HG03097 (cell line): ENCODE results near the gene UBE2K.
A peak's percentile ranks its signal among the peaks of the same experiment; 100 is the strongest.
"Not testable (repeated sequence)": the region's sequence is repeated elsewhere in the genome, so short reads cannot be mapped to it uniquely, and the experiment has no call there.

Experiments used
- ATAC-seq: cut with Tn5 transposase; IDR thresholded peaks from one replicate; pipeline ENCODE4 v1.9.1; 2021; ENCODE audit not compliant: unreplicated experiment, low FRiP score

UBE2K gene

GRCh38 chr4:39687014-39687413 lies 10.9 kb upstream of the UBE2K start:
- ATAC-seq = no peak

- ATAC-seq = no peak
Measured at GRCh38 chr4:39689970-39690369, 8.0 kb upstream of the UBE2K start.

DNA sequence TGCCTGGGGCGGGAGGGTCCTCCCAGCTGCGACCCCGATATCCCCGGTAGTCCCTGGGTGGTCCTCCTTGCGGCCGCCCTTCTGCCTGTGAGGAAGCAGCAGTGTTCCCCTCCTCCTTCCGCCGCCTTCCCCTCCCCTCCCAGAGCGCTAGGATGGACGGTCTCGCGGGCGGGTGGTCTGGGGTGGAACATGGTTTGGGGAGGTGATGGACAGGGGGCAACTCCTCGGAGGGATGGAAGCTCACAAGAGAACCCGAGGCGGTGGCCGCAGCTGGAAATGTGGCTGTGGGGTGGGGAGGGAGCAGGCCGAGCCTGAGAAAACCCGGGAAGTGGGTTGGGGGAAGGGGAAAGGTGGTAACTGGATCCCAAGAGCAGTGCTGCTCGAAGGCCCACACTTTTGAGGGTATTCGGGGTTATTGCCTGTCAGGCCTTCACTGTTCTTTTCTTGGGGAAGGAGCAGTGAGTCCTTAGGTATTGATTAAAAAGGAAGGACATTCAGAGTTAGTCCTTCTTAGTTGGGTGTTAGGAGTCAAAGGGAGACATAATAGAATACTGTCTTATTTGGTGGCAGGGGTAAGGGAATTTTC lies 581 bp downstream of the UBE2K start:
- peak; percentile 31 for ATAC-seq

DNA sequence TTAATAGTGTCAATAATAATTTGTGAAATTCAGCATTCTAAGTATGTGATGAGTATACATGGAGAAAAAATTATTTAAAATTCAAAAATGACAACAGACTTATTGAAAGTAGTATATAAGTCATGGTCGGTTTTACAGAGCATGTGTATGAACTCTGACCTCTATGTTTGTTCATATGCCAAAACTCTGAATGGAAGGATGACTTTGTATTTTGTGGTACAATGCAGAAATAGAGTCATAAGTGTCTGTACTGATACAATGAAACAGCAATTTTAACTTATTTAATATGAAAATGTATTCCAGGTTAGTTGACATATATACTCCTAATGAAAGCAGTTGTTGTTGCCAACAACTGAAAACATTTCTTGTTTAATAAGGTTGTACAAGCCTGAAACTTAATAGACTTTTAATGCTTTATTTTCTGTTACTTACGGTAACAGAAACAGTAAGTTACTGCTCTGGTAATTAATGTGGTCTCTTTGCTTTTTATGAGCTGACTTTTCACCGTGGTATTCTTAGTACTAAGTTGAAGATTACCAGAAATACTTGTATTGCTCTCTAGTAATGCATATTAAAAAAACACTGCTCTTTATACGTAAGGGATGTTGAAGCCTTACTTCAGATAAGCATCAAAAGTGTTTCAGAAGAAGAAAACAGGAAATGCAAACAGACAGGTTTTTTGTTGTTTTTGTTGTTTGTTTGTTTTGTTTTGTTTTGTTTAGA lies 1.9 kb downstream of the UBE2K start:
- ATAC-seq = no peak

DNA sequence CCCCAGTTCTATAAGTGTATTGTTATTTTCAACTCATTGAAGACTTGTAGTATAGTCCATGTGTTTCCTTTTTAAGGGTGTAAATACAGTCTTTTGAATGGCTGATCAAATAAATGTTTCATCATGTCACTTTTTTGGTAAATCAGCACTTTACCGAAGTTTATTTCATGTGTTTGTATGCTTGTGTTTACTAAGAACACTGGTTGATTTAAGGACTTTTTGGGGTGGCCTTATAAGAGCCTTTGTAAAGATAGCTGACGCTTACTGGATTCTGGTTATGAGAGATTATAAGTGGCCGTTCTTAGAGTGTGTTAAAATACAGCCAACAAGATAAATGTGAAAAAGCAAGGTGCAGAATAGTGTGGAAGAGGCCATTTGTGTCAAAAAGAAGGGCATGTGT lies 2.6 kb downstream of the UBE2K start:
- ATAC-seq = no peak

DNA sequence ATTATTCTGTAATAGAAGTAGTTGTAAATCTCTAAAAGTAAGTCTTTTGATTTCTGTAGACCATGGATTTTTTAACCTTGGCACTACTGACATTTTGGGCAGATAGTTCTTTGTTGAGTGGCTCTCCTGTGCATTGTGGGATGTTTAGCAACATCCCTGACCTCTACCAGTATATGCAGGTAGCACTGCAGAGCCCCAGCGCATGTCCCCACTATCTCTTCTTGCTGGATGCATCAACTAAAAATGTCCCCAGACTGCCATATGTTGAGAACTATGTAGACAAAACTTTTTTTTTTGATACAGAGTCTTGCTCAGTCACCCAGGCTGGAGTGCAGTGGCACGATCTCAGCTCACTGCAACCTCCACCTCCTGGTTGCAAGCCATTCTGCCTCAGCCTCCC lies 4.8 kb downstream of the UBE2K start:
- ATAC-seq = no peak

GRCh38 chr4:39704789-39705188 lies 6.9 kb downstream of the UBE2K start:
- ATAC-seq = not testable (repeated sequence)

GRCh38 chr4:39706334-39706733 lies 8.4 kb downstream of the UBE2K start:
- no peak for ATAC-seq

DNA sequence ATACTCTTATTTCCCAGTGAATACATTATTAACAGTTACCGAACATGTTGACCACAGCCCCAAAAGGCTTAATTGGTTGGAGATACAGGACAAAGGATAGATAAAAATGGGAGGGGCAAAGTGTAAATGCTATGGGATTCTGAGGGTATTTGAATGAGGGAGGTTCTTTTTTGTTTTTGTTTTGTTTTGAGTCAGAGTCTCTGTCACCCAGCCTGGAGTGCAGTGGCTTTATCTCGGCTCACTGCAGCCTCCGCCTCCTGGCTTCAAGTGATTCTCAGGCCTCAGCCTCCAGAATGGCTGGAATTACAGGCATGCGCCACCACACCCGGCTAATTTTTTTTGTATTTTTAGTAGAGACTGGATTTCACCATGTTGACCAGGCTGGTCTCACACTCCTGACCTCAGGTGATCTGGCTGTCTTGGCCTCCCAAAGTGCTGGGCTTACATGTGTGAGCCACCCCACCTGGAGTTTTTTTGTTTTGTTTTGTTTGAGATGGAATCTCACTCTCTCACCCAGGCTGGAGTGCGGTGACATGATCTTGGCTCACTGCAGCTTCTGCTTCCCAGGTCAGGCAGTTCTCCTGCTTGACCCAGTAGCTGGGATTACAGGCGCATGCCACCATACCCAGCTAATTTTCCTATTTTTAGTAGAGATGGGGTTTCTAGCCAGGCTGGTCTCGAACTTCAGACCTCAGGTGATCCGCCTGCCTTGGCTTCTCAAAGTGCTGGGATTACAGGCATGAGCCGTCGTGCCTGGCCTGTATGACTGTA lies 9.0 kb downstream of the UBE2K start:
- ATAC-seq = no peak

DNA sequence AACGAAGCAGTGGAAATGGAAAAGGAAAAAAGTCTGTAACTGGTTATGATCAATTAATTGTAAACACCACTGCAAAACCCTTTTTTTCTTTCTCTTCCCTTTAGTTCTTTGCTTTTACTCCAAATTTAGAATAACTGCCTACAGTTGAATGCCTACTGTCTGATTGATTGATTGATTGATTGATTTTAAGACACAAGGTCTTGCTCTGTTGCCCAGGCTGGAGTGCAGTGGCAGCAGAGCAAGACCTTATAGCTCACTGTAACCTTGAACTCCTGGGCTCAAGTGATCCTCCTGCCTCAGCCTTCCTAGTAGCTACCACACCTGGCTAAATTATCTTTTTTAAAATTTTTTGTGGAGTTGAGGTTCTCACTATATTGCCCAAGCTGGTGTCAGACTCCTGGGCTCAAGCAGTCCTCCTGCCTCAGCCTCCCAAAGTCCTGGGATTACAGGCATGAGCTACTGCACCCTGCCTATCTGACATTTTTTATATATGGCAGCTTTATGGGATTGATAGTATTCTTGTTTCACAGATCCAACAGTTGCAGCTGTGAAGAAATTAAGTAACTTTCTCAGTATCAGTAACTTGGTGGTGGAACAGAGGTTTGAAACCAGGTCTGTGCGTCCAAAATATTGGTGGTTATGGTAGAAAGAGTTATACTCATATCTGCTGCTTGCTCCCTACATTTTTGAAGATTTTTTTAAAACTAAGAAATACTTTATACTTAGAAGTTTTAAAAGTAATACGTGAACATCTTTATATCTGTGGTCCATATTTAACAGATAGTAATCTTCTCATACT lies 12.4 kb downstream of the UBE2K start:
- no peak for ATAC-seq

DNA sequence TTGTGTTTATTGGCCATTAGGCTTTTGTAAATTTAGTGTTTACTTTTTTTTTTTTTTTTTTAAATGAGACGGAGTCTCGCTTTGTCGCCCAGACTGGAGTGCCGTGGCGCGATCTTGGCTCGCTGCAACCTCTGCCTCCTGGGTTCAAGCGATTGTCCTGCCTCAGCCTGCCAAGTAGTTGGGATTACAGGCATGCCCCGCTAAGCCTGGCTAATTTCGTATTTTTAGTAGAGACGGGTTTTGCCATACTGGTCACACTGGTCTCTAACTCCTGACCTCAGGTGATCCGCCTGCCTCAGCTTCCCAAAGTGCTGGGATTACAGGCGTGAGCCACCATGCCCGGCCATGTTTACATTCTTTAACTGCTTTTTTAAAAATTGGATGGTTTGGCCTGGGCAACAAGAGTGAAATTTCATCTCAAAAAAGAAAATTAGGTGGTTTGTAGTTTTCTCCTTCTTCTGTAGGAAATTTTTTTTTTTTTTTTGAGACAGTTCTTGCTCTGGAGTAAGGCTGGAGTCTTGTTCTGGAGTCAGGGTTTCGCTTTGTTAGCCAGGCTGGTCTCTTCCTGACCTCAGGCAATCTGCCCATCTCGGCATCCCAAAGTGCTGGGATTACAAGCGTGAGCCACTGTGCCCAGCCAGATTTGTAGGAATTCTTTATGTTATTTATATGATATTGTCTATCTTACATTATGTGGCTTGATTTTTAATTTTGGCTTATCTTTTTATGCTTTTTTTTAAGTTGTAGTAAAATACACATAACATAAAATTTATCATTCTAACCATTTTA lies 15.1 kb downstream of the UBE2K start:
- no peak for ATAC-seq

DNA sequence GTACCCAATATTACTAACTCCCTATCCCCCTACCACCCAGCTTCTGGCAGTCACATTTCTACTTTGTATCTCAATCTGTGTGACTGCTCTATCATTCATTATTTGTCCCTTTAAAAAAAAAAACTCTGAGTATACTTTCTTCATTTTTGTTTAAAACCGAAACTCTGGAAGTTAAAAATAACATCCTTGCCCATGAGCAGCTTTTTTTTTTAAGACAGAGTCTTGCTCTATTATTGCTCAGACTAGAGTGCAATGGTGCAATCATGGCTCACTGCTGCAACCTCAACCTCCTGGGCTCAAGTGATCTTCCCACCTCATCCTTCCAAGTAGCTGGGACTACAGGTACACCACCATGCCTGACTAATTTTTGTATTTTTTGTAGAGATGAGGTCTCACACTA lies 15.8 kb downstream of the UBE2K start:
- no peak for ATAC-seq

DNA sequence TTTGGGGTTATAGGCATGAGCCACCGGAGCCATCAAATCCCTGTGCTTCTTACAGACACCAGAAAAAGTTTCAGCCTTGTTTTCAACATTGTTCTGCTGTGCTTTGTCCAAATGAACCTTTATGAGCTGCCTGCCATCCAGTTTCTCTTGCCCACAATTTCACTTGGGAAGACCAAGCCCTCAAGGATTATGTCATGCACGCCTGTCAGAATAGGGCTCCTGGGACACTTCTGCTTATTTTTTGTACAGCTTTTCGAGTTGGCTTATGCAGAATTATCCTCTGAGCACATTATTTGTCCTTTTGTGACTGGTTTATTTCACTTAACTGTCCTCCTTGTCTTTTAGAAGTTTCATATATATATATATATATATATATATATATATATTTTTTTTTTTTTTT lies 16.2 kb downstream of the UBE2K start:
- no peak for ATAC-seq

DNA sequence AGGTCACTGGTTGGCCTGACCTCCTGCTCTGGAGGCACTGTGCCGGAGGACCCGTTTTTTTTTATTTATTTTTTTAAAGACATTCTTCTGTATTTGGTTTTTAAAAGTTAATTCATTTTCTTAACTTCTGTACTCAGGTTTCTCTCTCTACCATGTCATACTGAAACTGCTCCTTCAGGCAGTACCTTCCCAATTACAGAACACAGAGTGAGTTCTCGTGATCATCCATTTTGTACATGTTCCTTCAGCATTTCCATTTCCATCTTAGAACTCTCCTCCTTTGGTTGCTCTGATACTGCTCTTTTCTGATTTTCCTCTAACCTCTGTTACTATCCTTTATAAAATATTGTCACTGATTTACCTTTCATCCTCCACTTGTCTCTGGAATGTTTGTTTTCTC lies 17.9 kb downstream of the UBE2K start:
- no peak for ATAC-seq

DNA sequence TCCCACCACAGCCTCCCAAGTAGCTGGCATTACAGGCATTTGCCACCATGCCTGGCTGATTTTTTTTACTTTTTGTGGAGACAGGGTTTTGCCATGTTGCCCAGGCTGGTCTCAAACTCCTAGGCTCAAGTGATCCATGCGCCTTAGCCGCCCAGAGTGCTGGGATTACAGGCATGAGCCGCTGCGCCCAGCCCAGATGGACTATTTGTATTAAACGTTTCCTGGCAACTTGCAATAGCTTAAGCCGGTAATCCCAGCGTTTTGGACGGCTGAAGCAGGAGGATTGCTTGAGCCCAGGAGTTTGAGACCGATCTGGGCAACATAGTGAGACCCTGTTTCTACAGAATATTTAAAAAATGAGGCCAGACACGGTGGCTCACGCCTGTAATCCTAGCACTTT lies 18.4 kb downstream of the UBE2K start:
- ATAC-seq = no peak

GRCh38 chr4:39717743-39718142 lies 19.8 kb downstream of the UBE2K start:
- not testable (repeated sequence) for ATAC-seq

GRCh38 chr4:39718366-39719323 lies 20.7 kb downstream of the UBE2K start:
- ATAC-seq = no peak

DNA sequence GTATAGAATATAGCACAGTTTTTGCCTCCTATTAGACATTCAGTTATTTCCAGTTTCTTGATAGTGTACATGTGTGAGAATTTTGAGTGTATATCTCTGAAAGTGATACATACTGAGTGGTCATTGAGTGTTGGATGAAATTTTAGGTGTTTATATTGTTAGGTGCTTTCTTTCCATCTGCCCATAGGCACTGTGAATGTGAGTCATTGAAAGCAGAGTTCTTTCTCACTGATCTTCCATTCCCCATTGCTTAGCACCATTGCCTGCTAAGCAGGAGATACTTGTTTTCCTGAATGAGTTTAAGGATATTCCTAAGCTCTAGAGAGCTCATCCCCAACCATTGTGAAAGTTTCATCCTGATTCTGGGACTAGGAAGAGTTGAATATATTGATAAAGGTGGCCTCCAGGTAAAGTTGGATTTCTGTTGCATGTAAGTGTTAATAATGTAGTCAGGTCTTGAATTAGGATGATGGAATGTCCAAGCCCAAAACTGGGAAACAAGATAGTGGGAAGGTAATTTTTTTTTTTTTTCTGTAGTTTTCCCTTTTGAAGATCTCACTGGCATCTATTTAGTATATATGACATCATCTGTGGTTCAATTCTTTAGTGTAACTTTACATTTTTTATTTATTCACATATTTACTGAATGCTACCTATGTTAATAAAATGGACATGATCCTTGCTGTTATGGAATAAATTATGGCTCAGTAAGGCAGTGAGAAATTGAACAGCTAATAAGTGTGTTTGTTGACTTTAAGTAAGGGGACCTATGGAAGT lies 22.1 kb downstream of the UBE2K start:
- no peak for ATAC-seq
